NCI-H345 (cell line): Measurements from ENCODE around the gene PCGF3.

Experiments
- DNase-seq: peaks from one replicate; lab custom pipeline; 2025; lab: John Stamatoyannopoulos, UW

Gene PCGF3

GRCh38 chr4:784401-785331, 79.0 kb downstream of the PCGF3 start:
- DNase-seq = no peak

GRCh38 chr4:785332-786073, 79.9 kb downstream of the PCGF3 start:
- DNase-seq = no peak

DNA sequence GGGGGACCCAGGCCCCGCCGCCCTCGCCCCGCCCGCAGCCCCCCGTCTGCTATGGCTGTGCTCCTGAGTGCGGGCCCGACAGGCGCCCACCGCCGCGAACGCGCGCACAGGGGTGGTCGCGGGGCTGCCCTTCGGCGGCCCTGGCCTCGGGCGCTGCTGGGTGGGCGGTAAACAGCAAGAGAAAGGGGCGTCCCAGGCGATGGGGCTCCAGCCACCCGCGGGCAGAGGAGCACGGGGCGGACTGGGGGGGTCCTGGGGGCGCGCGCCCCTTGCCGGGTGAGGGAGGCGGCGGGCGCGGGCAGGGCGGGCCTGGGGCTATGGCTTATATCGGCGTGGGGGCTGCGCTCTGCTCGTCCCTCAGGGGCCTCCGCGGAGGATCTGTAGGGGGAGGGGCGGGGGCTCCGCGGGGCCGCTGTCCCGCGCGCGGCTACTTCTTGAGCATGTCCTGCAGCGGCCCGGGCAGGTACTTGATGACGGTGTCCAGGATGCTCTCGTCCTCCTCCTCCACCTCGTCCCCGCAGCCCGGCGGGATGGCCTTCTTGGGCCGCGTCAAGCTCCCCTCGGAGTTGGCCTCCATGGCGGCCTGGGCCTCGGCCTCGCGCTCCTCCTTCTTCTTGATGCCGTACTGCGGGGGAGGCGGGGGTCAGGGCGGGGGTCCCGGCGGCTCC, 80.6 kb downstream of the PCGF3 start:
- DNase-seq = no peak

DNA sequence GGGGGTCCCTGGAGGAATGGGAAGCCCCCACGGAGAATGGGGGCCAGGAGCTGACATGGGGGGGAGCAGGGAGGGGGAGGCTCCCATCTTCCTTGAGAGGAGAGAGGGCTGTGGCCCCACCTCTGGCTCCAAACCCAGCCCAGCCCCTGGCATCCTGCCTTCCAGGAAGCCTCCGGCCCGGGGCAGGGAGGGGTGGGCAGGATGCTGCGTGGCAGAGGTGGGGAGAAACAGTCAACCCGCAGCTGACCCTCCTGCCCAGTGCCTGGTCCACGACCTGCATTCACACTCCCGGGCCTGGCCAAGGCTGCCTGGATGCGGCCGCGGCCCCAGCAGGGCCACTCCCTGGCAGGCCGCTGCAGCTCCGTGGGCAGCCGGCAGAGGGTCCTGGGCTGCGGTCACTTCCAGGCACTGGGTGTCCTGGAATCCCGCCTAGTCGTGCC, 81.2 kb downstream of the PCGF3 start:
- no peak for DNase-seq

DNA sequence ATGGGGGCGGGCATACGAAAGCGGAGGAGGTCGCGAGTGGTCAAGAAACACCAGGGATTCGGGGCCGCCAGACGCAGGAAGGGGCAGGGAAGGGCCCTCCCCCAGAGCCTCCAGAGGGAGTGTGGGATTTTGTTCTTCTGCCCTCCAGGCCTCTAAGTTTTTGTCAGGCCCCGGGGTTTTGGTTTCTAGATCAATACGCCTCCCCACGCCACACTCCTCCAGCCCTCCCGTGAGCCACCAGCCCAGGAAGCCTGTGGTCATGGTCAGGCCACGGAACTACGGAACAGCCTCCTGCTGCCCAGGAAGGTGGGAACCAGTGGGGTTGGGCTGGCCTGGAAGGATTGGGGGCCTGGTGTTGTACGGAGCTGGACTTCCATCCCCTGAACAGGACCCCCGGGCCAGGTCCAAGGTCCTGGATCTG, 81.9 kb downstream of the PCGF3 start:
- DNase-seq = no peak

- DNase-seq = no peak
These were observed 82.5 kb downstream of the PCGF3 start for GRCh38 chr4:788006-788635.

- DNase-seq = no peak
These were observed 83.1 kb downstream of the PCGF3 start for GRCh38 chr4:788636-789297.

DNA sequence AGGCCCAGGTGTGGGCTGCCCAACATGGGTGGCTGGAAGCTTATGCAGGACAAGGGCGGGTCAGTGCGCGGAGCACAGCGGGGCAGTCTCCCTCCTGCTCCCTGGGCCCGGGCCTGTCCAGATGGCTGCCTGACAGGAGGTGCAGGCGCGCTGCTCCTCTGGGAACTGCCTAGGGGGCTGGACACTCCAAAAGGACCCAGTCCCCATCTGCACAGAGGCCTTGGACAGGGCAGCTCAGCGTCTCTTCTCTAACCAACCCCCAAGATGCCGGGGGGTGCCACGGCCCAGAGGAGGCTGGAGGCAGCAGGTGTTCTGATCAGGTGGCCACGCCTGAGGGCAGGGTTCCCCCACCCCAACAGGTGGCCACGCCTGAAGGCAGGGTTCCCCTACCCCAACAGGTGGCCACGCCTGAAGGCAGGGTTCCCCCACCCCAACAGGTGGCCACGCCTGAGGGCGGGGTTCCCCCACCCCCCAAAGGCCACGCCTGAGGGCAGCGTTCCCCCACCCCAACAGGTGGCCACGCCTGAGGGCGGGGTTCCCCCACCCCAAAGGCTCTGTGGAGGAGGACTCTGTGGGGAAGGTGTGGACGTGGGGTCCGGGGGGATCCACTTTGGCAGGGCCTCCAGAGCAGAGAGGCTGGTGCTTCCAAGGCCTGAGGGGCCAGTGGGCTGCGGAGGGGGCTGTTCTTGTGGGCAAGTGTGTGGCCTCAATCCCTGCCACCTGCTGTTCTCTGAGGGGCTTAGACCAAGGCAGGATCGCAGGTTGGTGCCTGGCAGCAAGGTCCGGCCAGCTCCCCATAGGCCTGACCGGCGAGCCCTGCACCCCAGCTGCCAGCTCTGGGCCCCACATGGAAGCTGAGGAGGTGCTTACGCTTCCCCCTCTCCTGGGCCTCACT, 84.2 kb downstream of the PCGF3 start:
- no peak for DNase-seq

- no peak for DNase-seq
These were observed 84.8 kb downstream of the PCGF3 start for GRCh38 chr4:790466-790820.

- no peak for DNase-seq
These were observed 85.7 kb downstream of the PCGF3 start for GRCh38 chr4:791252-791897.

DNA sequence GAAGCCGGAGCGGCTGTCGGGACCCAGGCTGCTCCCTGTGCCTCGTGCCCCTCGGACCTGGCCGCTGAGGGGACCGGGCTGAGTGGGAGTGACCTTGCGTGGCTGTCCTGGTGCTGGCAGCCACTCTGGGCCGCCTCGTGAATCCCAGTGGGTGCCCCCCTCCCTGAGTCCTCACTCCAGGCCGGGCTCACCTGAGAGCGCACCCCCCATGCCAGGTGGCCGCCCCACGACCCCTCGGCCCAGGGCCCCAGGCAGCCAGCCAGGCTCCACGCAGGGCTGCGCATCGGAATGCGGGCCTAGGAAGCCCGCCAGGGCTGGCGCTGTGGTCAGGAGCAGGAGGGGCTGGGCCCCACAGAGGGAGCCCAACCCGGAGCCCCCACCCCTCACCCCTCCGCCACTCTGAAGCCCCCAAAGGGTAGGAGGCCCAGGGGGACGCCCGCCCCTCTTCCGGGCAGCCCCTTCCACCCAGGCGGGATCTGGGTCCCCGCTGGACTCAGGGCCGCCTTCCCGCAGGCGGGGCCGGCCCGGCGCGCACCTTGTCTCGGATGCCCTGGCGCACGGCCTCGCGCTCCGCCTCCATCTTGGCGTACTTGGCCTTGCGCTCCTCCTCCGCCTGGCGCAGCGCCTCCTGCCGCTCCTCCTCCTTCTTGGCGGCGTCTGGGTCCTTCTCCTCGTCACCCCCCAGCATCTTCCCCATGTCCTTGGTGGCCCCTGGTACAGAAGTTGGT, 86.4 kb downstream of the PCGF3 start:
- DNase-seq = no peak

- no peak for DNase-seq
These were observed 87.0 kb downstream of the PCGF3 start for GRCh38 chr4:792626-793092.

DNA sequence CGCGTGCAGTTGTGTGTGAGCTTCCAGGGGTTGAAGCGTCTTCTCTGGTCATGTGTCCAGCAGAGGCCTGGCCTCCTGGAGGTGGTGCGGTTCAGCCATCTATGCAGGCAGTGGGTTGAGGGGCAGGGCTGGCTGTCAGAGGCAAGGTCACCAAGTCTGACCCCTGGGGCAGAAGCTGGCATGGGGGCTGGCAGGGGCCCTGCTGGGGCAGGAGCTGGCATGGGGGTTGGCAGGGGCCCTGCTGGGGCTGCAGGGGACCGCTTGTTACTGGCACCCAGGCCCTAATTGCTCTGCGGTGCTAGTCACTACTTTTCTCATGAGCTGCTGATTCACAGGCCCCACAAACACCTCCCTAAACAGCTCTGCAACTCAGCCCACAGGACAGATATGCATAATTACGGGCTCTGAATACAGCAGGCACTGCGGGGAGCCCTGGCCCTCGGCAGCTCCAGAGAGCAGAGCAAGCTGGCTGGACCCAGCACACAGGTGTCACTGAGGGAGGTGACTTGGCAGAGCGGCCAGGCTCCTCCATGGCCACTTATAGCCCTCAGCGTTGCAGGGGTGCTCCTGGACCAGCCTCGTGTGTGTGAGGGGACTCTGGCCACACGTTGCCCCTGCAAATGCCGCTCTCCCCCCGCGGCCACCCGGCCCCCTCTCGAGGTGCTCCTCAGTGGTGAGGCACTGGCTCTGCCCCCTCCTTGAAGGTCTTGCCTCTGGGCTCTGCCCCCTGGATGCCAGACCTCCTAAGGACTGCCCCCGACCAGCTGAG, 87.6 kb downstream of the PCGF3 start:
- DNase-seq = peak; percentile 50

- peak; percentile 29 for DNase-seq
These were observed 88.4 kb downstream of the PCGF3 start for GRCh38 chr4:793941-794621.

DNA sequence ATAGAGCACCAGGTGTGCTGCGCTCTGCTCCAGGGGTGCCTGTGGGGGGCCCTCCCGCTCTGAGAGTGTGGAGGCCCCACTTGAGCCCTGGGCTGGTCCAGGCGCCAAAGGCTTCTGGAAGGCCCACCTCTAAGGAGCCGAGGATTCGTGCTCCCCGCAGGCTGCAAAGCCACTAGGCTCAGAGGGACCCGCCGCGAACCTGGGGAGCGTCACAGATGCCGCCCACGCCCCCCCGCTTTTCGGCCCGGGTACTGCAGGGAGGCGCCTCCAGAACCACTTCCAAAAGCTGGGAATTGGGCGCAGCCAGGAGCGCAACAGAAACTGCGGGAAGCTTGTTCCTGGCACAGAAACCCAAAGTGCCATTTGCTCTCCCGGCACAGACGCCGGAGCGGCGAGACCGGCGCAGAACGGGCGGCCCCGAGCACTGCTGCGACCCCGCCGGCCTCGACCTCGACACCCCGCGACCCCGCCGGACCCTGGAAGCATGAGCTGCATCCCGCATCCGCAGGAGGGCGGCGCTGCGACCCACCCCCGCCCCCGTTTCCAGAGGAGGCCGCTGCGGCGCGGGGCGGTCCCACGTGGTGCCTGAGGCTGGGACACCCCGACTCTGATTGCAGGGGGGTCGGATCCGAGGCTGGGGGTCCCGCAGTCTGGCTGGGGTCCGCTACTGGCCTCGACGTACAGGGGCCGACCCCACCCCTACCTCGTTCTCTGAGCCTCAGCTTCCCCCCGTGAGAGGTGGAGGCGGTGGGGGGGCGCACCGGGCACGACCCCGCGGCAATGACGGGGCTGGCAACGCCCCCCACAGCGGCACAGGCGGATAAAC, 89.5 kb downstream of the PCGF3 start:
- no peak for DNase-seq

DNA sequence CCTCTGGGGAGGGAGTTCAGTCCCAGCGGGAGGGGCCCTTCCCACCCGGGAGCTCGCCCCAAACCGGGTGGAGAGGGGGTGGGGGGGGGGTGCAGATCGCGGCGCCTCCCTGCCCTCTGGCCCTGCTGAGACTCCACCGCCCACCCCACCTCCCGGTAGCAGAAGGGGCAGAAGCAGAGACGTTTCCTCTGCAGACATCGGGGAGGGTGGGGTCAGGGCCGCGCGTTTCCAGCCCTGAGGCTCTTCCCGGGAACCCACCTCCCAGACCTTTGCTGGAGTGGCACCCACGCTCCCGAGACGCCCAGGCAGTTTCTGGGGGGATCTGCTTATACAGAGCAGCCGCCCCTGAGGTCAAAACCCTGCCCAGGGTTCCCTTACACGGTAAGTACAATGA, 90.1 kb downstream of the PCGF3 start:
- no peak for DNase-seq

GRCh38 chr4:796206-796605, 90.6 kb downstream of the PCGF3 start:
- DNase-seq = no peak
